Activated naive CD4-positive, alpha-beta T cell treated with anti-CD3 and anti-CD28 coated beads for 36 hours (primary cell): ENCODE measurements around the gene ATR. TPM values are rescaled to one million over a fixed set of nuclear protein-coding genes. Genes with fewer than 3 reads are reported as not detected.
"Not testable (repeated sequence)": the region's sequence is repeated elsewhere in the genome, so short reads cannot be mapped to it uniquely, and the experiment has no call there.

ENCODE experiments used
- CTCF ChIA-PET: fragments of 350-600 bp; sonication (Branson Sonifier 250); formaldehyde crosslinking; loops from one replicate; lab custom pipeline; 2021; ENCODE audit warnings: antibody characterized with exemption; lab: Charles Lee
- DNase-seq: peaks from one replicate; pipeline ENCODE4 v3.0.0-alpha.2; 2020
- H3K27ac Mint-ChIP-seq: one replicate; pipeline ENCODE4 v1.8.0; 2021; ENCODE audit warnings: mild to moderate bottlenecking, mixed read lengths
- H3K27me3 Mint-ChIP-seq: one replicate; pipeline ENCODE4 v1.8.0; 2021; ENCODE audit warnings: low read depth, mixed read lengths
- H3K36me3 Mint-ChIP-seq: one replicate; pipeline ENCODE4 v1.8.0; 2021; ENCODE audit warnings: low read depth, mixed read lengths
- H3K4me1 Mint-ChIP-seq: one replicate; pipeline ENCODE4 v1.8.0; 2021; ENCODE audit warnings: low read depth, mixed read lengths
- H3K4me3 Mint-ChIP-seq: one replicate; pipeline ENCODE4 v1.8.0; 2021; ENCODE audit warnings: mild to moderate bottlenecking, moderate library complexity, mixed read lengths
- H3K9me3 Mint-ChIP-seq: one replicate; pipeline ENCODE4 v1.8.0; 2021; ENCODE audit warnings: mixed read lengths
- intact Hi-C: fragments of 100-400 bp; cut with micrococcal nuclease; formaldehyde crosslinking; loops from one replicate; pipeline ENCODE4 v1.15.1; 2023
- total RNA-seq, 2 experiments: library from RNA; stranded (reverse); gene quantifications; one replicate each; pipeline ENCODE4 v1.2.3, GENCODE V29; 2021

The ATR gene
- total RNA-seq, 2 experiments from 2014 or later: 42.5 to 43.1 TPM

DNA sequence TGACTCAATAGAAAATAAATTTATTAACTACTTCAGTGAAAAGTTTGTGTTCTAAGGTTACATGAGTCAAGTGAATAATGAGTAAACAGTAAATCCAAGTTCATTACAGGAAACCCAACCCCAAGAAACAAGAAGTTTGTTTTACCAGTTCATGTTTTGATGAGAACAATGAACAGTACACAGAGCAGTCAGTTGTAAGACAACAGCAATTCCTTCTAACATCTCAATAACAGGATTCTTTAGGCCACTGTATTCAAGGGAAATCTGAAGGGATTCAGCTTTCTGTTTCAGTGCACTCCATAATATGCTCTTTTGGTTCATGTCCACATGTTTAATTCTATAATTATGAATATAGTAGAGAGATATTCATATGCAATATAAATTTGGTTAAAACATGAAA, 18.4 kb downstream of the ATR start:
- CTCF ChIA-PET: no interaction called here
- Mint-ChIP-seq H3K4me3 (no peak overlapping the region), H3K9me3 (no peaks in the 10 kb centered on the region), H3K27ac (no peak overlapping the region), H3K4me1 (peaks cover 18% of the 10 kb centered on the region), H3K27me3 (no peaks in the 10 kb centered on the region), H3K36me3 (peaks cover 36% of the 10 kb centered on the region)
- intact Hi-C loops: loop anchor here (5.0 kb wide), 1 partner anchor 113 kb away; the partner anchor contains the start of gene XRN1
- no peak for DNase-seq

DNA sequence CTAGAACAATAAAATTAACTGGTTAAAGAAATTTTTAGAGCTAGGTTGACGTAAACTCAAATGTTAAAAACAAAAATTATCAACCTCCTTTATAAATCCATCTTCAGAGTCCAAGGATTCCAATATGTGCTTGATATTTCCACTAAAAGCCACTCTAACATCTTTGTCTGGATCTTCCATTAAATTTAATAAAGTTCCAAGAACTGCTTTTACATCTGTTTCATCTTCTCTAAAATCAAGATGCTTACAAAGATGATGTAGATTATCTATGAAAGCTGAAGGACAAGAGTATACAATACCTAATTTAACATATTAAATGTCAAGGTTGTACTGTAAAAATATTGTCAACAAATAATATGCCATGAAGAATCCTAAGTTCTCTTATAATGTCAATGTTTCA, 24.8 kb downstream of the ATR start:
- Mint-ChIP-seq H3K27ac (no peak overlapping the region), H3K36me3 (peaks cover 51% of the 10 kb centered on the region), H3K4me1 (peaks cover 3% of the 10 kb centered on the region), H3K9me3 (no peaks in the 10 kb centered on the region), H3K4me3 (no peak overlapping the region), H3K27me3 (no peaks in the 10 kb centered on the region)
- CTCF ChIA-PET: interaction anchor here (0.7 kb wide), 1 partner anchor 1155 kb away, joined by 3 read pairs; no protein-coding TSS in a partner anchor
- intact Hi-C loops: no loop called here
- DNase-seq: no peak

DNA sequence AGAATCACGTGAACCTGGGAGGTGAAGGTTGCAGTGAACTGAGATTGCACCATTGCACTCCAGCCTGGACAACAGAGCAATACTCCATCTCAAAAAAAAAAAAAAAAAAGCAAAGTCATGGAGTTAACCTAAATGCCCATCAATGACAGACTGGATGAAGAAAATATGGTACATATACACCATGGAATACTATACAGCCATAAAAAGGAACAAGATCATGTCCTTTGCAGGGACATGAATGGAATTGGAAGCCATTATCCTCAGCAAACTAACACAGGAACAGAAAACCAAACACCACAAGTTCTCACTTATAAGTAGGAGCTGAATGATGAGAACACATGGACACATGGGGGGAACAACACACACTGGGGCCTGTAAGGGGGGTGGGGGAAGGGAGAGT, 26.0 kb downstream of the ATR start:
- H3K27me3 Mint-ChIP-seq, intact Hi-C loops, H3K4me1 Mint-ChIP-seq, DNase-seq, H3K4me3 Mint-ChIP-seq, H3K27ac Mint-ChIP-seq, H3K9me3 Mint-ChIP-seq, CTCF ChIA-PET: not testable (repeated sequence)
- peaks cover 52% of the 10 kb centered on the region for H3K36me3 Mint-ChIP-seq

DNA sequence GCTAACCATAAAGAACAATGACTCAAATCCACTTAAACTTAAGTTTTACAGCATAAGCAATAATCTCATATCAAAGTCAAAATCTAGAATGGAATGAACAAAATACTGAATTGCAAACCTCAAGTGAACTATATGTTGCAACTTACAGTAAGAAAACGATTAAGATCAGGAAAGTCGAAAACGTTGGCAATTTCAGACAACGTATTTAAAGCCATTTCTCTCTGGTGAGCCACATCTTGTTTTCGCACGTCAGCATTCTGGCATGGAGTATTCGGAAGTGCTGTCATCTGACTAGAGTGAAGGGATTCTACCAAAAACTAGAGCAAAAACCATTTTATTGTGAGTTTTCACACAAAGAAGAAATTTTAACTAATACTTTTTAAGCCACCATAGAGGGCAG, 28.5 kb downstream of the ATR start:
- no peaks in the 10 kb centered on the region for H3K9me3 Mint-ChIP-seq
- H3K36me3 Mint-ChIP-seq: peaks cover 36% of the 10 kb centered on the region
- CTCF ChIA-PET: interaction anchor here (0.7 kb wide), 1 partner anchor 130 kb away, joined by 3 read pairs; no protein-coding TSS in a partner anchor
- H3K27ac Mint-ChIP-seq: no peak overlapping the region
- intact Hi-C loops: no loop called here
- H3K27me3 Mint-ChIP-seq: no peaks in the 10 kb centered on the region
- no peak for DNase-seq
- H3K4me1 Mint-ChIP-seq: peaks cover 3% of the 10 kb centered on the region
- no peak overlapping the region for H3K4me3 Mint-ChIP-seq

DNA sequence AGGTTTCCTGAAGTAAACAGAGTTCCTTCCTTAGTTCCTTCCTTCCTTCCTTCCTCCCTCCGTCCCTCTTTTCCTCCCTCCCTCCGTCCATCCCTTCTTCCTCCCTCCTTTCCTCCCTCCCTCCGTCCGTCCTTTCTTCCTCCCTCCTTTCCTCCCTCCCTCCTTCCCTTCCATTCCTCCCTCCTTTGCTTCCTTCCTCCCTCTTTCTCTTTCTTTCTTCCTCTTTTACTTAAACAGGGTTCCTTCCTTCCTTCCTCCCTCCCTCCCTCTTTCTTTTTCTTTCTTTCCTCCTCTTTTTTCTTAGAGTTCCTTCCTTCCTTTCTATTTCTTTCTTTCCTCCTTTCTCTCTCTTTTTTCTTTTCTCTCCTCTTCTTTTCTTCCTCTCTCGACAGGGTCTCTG, 35.2 kb downstream of the ATR start:
- no peak overlapping the region for H3K27ac Mint-ChIP-seq
- CTCF ChIA-PET: no interaction called here

DNA sequence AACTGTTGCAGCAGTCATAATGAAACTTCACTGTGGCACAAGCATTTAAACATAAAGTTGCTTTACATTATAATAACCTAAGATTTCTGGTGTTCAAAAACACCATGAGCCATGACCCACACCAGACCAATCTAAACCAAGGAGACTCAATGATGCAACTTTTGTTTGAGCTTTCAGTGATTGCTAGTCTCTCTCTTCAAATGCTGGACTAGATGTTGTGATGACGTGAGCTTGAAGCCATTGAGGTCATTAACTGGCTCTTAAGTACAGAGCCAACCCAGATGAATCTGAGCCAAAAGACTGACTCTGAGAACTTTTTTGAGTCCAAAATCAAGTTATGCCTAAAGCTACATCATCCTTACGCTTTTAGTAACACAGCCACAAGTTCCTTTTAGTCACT, 36.5 kb downstream of the ATR start:
- Mint-ChIP-seq H3K9me3 (no peaks in the 10 kb centered on the region), H3K4me1 (no peaks in the 10 kb centered on the region), H3K36me3 (peaks cover 19% of the 10 kb centered on the region), H3K4me3 (no peak overlapping the region), H3K27me3 (no peaks in the 10 kb centered on the region), H3K27ac (no peak overlapping the region)
- DNase-seq: no peak
- intact Hi-C loops: no loop called here
- CTCF ChIA-PET: no interaction called here

More for the DNA sequence above, 35.2 kb downstream of the ATR start:
- H3K9me3 Mint-ChIP-seq: no peaks in the 10 kb centered on the region
- no peak for DNase-seq
- H3K4me3 Mint-ChIP-seq: no peak overlapping the region
- H3K36me3 Mint-ChIP-seq: peaks cover 19% of the 10 kb centered on the region
- H3K27me3 Mint-ChIP-seq: no peaks in the 10 kb centered on the region
- intact Hi-C loops: no loop called here
- H3K4me1 Mint-ChIP-seq: no peaks in the 10 kb centered on the region

DNA sequence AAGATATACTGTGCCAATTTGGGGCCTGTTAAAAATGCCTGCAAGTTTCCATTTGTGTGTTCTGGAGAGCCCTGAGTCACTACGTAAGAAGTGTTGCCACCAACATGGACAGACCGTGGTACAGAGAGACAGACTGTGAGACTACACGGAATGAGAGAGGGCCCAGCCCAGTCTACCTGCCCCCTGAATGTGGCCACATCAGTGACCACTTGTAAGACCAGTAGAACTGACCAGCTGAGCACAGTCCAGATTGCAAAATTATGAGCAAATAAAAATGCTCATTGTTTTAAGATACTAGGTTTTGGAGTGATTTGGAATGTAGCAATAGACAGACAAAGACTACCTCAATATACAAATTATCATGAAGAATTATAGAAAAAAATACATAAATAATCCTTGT, 42.0 kb downstream of the ATR start:
- no peak overlapping the region for H3K27ac Mint-ChIP-seq
- H3K27me3 Mint-ChIP-seq: no peaks in the 10 kb centered on the region
- no peaks in the 10 kb centered on the region for H3K4me1 Mint-ChIP-seq
- intact Hi-C loops: no loop called here
- no peak for DNase-seq
- peaks cover 35% of the 10 kb centered on the region for H3K36me3 Mint-ChIP-seq
- CTCF ChIA-PET: interaction anchor here (0.6 kb wide), 1 partner anchor 8 kb away, joined by 3 read pairs; no protein-coding TSS in a partner anchor
- peaks cover 3% of the 10 kb centered on the region for H3K9me3 Mint-ChIP-seq
- no peak overlapping the region for H3K4me3 Mint-ChIP-seq

DNA sequence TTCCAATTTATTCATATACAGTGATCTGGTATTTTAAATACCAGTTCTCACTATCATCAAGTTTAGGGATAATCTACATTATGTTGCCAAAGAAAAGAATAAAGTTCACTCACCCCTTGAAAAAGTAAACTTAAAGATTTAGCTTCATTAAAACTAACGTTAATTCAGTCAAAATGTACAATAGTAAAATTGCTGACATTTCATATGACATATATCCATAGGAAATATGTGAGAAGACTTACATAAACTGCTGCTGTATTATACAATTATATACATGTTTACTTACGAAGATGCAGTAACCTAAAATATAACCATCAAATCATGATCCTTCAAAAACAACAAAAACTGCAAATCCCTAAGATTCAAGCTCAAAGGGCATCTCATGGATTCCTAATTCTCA, 44.0 kb downstream of the ATR start:
- intact Hi-C loops: no loop called here
- H3K36me3 Mint-ChIP-seq: peaks cover 43% of the 10 kb centered on the region
- no peaks in the 10 kb centered on the region for H3K27me3 Mint-ChIP-seq
- peaks cover 3% of the 10 kb centered on the region for H3K9me3 Mint-ChIP-seq
- CTCF ChIA-PET: no interaction called here
- no peak overlapping the region for H3K4me3 Mint-ChIP-seq
- H3K4me1 Mint-ChIP-seq: peaks cover 10% of the 10 kb centered on the region
- DNase-seq: no peak
- H3K27ac Mint-ChIP-seq: no peak overlapping the region

DNA sequence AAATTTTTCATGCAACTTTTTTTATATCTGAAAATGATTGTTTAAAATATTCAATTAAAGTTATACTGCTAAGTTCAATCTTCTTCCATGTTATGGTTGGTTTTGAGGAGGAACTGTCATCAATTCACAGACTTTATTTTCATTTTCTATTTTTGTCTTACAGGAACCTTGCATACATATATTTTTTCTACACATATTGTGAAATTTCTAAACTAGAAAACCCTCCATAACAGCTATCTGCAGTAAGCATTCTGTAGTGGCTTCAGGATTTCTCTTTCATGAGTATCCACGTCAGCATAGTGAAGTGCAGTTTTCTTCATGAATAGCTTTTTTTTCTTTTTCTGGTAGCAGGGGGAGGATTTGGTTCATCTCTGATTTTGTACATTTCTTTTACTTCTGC, 48.2 kb downstream of the ATR start:
- CTCF ChIA-PET: interaction anchor here (0.6 kb wide), 2 partner anchors 20 to 164 kb away, joined by 3 read pairs; no protein-coding TSS in a partner anchor
- Mint-ChIP-seq H3K4me3 (no peak overlapping the region), H3K27ac (no peak overlapping the region), H3K9me3 (peaks cover 3% of the 10 kb centered on the region), H3K36me3 (peaks cover 46% of the 10 kb centered on the region), H3K4me1 (peaks cover 10% of the 10 kb centered on the region), H3K27me3 (no peaks in the 10 kb centered on the region)
- intact Hi-C loops: no loop called here
- no peak for DNase-seq

DNA sequence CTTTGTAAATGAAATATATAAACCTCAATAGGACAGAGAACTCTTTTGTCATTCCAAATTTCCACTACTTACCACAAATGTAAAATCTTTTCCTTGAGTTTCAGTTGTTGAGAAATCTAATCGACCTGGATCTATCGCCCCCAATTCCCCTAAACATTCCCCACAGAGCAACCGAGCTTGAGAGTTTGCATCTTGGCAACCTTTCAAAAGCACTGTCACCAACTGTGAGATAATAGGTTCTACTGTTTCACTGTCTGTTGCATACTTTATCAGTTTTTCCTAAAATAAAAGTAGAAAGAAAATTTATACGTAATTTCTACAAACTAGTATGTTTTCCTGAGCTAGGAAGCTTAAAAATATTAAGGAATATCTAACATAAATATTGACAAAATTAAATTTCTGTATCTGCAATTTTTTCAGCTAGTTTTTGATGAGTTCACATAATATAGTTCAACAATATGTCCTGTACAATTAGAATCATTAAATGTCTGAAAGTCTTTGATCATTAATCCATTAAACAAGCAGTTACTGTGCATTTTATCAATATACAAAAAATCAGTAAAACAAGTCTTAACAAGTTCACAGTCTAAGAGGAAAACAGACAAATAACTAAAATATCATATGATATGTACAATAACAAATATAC, 54.5 kb downstream of the ATR start:
- no peak overlapping the region for H3K4me3 Mint-ChIP-seq
- intact Hi-C loops: loop anchor here (5.0 kb wide), 1 partner anchor 37 kb away; no protein-coding TSS in a partner anchor
- no peaks in the 10 kb centered on the region for H3K9me3 Mint-ChIP-seq
- H3K27me3 Mint-ChIP-seq: no peaks in the 10 kb centered on the region
- H3K27ac Mint-ChIP-seq: no peak overlapping the region
- peaks cover 42% of the 10 kb centered on the region for H3K36me3 Mint-ChIP-seq
- DNase-seq: no peak
- peaks cover 8% of the 10 kb centered on the region for H3K4me1 Mint-ChIP-seq
- CTCF ChIA-PET: interaction anchor here (0.7 kb wide), 1 partner anchor 11 kb away, joined by 4 read pairs; no protein-coding TSS in a partner anchor

DNA sequence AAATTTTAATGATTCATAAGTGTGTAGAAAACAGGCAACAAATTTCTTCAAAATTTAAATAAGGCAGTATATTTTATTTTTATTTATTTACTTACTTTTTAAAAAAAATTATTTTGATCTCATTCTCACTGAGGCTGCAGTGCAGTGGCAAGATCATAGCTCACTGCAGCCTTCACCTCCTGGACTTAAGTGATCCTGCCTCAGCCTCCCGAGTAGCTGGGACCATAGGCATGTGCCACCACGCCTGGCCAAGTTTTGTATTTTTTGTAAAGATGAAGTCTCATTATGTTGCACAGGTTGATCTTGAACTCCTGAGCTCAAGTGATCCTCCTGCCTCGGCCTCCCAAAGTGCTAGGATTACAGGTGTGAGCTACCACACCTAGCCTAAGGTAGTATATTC, 69.5 kb downstream of the ATR start:
- peak overlapping the region; percentile 65 for H3K4me3 Mint-ChIP-seq
- no peaks in the 10 kb centered on the region for H3K9me3 Mint-ChIP-seq
- CTCF ChIA-PET: interaction anchor here (1.0 kb wide), 1 partner anchor 9 kb away, joined by 3 read pairs; no protein-coding TSS in a partner anchor
- H3K4me1 Mint-ChIP-seq: peaks cover 23% of the 10 kb centered on the region
- peak overlapping the region; percentile 90 for H3K27ac Mint-ChIP-seq
- no peaks in the 10 kb centered on the region for H3K27me3 Mint-ChIP-seq
- DNase-seq: no peak
- H3K36me3 Mint-ChIP-seq: peaks cover 44% of the 10 kb centered on the region
- intact Hi-C loops: no loop called here

DNA sequence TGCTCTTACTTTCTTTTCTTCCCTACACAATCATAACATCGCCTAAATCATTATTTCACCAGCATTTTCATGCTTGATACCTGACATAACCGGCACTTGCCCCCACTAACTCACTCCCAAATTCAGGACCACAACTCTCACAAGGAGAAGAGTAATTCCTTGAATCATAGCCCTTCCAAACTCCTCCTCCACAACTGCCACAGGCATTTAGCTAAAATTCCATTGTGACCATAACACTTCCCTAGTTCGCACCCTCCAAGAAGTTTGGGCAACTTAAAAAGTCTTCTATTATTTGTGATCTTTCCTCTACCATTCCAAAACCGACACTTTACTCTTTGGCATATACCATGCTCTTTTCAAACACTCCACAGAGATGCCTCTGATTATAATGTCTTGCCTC, 71.3 kb downstream of the ATR start:
- Mint-ChIP-seq H3K4me3 (no peak overlapping the region), H3K4me1 (peaks cover 23% of the 10 kb centered on the region), H3K9me3 (peaks cover 2% of the 10 kb centered on the region), H3K27me3 (no peaks in the 10 kb centered on the region), H3K27ac (peak overlapping the region; percentile 10), H3K36me3 (peaks cover 49% of the 10 kb centered on the region)
- DNase-seq: no peak
- CTCF ChIA-PET: interaction anchor here (0.6 to 1.0 kb wide), 2 partner anchors 9 to 62 kb away, joined by 3 to 4 read pairs; no protein-coding TSS in a partner anchor
- intact Hi-C loops: no loop called here
